HS-5 (cell line): ENCODE data around the gene PTGS1.

Experiments
- DNase-seq: peaks from one replicate; pipeline ENCODE4 v3.0.0-alpha.2; 2012; ENCODE audit warnings: low read depth

The PTGS1 gene

GRCh38 chr9:122374885-122375420 is 4.1 kb downstream of the PTGS1 start:
- no peak for DNase-seq

DNA sequence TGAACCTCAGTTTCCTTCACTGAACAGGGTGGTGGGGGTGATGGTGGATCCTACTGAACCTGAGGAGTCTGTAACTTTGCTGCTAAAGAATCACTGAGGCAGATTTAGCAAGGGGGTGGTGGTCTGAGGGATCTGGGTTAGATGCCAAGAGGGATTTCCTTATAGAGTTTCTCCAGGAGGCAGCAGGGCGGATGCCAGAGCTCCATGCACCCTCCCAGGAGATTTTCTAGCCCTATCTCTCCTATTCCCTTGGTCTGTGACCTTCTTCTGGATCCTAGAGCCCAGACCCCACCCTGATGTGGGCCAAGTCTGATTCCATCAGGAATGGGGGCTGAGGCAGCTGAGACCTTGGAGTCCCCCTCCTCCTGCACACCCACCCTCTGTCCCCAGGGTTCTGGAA is 6.0 kb downstream of the PTGS1 start:
- no peak for DNase-seq

GRCh38 chr9:122377241-122378164 is 6.7 kb downstream of the PTGS1 start:
- DNase-seq: no peak

- no peak for DNase-seq
These were observed 7.4 kb downstream of the PTGS1 start for GRCh38 chr9:122378236-122378635.

GRCh38 chr9:122379340-122379739 is 8.5 kb downstream of the PTGS1 start:
- DNase-seq: no peak

GRCh38 chr9:122380293-122380692 is 9.5 kb downstream of the PTGS1 start:
- DNase-seq: no peak

DNA sequence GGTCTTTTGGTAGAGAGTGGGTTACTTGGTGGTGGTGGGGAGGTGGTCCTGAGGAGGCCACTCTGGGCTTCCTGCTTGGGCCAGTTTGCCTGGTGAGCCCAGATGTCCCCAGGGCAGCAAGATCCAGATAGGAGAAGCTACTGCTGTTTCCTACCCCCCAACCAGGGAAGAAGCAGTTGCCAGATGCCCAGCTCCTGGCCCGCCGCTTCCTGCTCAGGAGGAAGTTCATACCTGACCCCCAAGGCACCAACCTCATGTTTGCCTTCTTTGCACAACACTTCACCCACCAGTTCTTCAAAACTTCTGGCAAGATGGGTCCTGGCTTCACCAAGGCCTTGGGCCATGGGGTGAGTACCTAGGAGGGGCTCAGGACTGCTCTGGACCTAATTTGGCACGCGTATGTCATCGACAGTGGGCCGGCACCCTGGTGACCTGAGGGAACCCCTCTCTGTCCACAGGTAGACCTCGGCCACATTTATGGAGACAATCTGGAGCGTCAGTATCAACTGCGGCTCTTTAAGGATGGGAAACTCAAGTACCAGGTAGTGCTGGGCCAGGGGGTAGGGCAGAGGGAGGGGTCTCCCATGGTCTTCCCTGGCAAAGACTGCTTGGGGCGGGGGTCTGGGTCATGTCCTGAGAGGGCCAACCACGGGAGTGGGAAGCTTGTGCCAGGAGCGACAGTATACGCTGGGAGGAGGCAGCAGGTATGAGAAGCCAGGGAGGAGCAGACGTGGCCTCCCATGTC is 10.6 kb downstream of the PTGS1 start:
- no peak for DNase-seq

DNA sequence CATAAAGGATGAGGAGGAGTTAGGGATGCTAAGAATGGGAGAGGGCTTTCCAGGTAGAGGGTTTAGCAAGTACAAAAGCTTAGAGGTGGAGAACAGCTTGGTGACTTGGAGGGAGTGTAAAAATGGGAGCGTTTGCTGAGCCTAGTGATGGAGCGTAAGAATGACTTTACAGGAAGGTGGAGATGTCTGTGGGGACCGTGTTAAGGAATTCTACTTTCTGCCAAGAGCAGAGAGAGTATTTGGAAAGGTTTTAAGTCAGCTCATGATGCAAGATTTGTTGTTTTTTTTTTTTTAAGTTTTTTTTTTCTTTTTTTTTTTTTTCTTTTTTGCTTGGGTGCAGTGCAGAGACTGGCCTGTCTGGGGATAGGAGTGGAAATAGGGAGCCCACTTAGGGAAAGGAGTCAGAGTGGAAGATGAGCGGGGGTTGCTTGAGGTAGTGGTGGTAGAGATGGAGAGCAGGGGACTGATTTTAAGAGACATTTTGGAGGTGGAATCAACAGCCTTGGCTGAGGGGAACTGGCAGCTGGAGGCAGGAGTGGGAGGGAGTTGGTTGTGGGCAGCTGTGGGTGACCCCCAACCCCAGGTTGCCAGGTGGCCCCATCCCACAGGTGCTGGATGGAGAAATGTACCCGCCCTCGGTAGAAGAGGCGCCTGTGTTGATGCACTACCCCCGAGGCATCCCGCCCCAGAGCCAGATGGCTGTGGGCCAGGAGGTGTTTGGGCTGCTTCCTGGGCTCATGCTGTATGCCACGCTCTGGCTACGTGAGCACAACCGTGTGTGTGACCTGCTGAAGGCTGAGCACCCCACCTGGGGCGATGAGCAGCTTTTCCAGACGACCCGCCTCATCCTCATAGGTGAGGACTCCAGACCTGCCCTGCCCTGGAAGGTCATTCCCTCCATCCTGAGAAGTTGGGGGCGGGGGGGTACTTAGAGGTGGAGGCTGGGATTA is 12.4 kb downstream of the PTGS1 start:
- no peak for DNase-seq

DNA sequence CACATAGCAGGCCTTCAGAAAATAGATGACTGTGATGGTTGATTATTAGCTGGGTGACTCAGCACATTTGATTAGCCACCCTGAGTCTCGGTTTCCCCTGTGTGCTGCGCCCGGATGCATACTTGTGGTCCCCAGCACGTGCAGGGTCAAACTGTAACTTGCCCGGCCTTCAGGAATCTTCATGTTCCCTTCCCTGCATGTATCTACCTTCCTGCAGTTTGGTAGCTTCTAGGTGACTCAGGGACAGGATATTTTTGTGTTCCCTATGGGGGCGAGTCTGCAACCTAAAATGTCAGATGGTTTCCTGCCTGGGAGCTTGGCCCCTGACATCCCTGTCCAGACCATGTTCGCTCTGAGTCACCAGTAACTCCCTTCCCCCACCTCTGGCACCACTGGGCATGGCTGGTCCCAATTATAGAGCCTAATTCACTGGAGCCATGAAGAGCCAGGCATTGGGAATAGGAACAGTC is 13.2 kb downstream of the PTGS1 start:
- peak; percentile 77 for DNase-seq

GRCh38 chr9:122386311-122386872 is 15.6 kb downstream of the PTGS1 start:
- DNase-seq: no peak

GRCh38 chr9:122387536-122387935 is 16.7 kb downstream of the PTGS1 start:
- no peak for DNase-seq

GRCh38 chr9:122389195-122389594 is 18.4 kb downstream of the PTGS1 start:
- DNase-seq: no peak

DNA sequence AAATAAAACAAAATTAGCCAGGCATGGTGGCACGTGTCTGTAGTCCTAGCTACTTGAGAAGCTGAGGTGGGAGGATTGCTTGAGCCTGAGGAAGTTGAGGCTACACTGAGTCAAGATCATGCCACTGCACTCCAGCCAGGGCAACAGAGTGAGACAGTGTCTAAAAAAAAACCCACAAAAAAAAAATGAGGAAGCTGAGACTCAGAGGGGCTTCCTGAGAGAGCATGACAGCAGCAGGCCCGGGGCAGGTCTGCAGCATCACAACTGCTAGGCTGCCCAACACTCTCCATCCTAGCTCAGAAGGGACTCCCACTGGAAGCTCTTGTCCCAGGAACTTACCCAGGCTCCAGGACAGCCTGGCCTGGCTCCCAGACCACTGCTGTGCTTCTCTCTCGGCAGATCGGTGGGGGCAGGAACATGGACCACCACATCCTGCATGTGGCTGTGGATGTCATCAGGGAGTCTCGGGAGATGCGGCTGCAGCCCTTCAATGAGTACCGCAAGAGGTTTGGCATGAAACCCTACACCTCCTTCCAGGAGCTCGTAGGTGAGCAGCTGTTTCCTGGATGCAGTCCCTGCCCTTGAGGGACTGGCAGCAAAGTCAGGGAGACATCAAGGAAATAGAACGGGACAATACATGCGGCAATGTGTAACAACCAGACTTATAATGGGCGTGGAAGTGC is 19.1 kb downstream of the PTGS1 start:
- no peak for DNase-seq

- no peak for DNase-seq
These were observed 21.5 kb downstream of the PTGS1 start for GRCh38 chr9:122392284-122392683.

DNA sequence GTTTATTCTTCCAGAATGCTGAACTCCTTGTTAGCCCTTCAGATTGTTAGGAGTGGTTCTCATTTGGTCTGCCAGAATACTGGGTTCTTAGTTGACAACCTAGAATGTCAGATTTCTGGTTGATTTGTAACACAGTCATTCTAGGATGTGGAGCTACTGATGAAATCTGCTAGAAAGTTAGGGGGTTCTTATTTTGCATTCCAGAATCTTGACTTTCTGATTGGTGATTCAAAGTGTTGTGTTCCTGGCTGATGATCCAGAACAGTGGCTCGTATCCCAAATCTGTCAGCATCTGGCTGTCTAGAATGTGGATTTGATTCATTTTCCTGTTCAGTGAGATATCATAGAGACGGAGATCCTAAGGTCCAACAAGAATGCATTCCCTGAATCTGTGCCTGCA is 21.9 kb downstream of the PTGS1 start:
- DNase-seq: no peak

GRCh38 chr9:122393284-122393983 is 22.6 kb downstream of the PTGS1 start:
- no peak for DNase-seq

DNA sequence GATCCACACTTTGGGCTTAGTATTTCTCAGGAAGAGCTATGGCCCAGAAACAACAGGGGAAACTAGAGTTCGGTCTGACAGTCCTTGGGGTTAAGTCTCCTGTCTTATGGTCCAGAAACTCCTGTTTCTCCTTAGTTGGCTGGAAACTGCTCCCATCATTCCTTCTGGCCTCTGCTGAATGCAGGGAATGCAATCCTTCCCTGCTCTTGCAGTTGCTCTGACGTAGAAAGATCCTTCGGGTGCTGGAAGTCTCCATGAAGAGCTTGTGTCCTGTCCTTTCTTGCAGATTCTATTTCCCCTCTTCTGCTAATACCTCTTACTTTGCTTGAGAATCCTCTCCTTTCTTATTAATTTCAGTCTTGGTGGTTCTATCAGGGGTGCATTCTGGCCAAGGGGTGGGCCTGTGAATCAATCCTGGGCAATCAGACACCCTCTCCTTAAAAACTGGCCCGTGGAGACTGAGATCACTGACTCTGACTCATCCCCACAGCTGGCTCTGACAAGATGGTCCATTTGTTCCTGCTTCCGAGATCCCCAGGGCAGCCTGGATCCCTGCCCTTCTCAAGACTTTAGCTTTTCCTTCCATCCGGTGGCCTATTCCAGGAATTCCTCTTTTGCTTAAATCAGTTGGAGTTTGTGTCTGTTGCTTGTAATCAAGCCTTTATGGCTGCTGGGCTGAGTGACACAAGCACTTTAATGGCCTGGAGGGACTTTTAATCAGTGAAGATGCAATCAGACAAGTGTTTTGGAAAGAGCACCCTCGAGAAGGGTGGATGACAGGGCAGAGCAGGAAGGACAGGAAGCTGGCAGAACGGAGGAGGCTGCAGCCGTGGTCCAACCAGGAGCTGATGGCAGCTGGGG is 23.7 kb downstream of the PTGS1 start:
- peak; percentile 49 for DNase-seq

DNA sequence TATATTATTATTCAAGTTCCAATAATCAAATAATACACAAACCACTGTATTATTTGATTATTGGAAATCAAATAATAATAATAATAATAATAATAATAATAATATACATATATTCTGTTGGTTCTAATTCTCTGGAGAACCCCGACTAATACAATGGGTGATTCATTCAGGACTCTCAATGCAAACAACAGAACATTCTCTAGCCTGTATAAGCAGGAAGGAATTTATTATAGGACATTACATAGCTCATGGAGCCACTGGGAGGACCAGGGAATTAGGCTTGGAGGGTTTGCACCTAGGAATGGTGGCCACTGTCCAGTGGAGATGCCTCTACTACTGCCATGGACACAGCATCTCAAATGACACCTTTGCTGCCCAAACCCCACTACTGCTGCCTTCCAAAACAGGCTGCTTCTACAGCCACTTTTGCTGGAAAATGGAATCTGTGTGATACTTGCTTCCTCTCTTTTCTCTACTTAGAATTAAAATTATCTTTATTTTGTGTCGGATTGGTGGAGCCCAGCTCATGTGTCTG is 25.9 kb downstream of the PTGS1 start:
- DNase-seq: no peak

DNA sequence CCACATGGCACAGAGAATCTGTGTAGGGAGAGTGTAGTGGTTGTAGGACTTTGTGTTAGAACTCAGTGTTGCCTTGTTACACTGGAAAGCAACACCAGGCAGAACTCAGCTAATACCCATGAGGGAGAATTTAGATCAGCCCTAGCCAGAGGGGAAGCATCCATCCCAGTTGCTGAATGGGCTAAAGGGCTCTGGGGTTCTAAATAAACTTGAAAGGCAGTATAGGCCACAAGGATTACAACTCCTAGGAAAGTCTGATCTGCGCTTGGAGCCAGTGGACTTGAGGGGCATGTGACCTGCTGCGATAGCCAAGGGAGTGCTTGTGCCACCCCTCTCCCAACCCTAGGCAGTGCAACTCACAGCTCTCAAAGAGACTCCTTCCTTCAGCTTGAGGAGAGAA is 26.9 kb downstream of the PTGS1 start:
- DNase-seq: no peak
